Measurements from ENCODE around the gene PPP4R3A.
"Not testable (repeated sequence)": the region's sequence is repeated elsewhere in the genome, so short reads cannot be mapped to it uniquely, and the experiment has no call there.

Gene PPP4R3A

GRCh38 chr14:91438845-91439244 lies 71.3 kb downstream of the PPP4R3A start:
- H3K27ac ChIP-seq (ENCODE audit: extremely low read depth, low read depth, low read length) = no peak overlapping the region
- H3K9me3 ChIP-seq (ENCODE audit: control insufficient read depth, insufficient read depth, low read depth, low read length) = no peaks in the 10 kb centered on the region
- TF ChIP-seq ZNF202 (tag by site-specific recombination; IDR thresholded peaks at IDR 0.05; ENCODE audit: borderline replicate concordance) (no peak), ZNF707 (tag by site-specific recombination; IDR thresholded peaks at IDR 0.05) (no peak), ZNF747 (tag by site-specific recombination; IDR thresholded peaks at IDR 0.05) (no peak), ZNF585B (tag by site-specific recombination; IDR thresholded peaks at IDR 0.05) (peak; percentile 97), ZNF837 (tag by site-specific recombination; IDR thresholded peaks at IDR 0.05) (no peak), ZNF394 (tag by site-specific recombination; IDR thresholded peaks at IDR 0.05; ENCODE audit: borderline replicate concordance) (no peak), ZNF416 (tag by site-specific recombination; IDR thresholded peaks at IDR 0.05) (no peak), ZNF677 (tag by site-specific recombination; IDR thresholded peaks at IDR 0.05) (no peak)
- no peaks in the 10 kb centered on the region for H3K4me1 ChIP-seq (ENCODE audit: control insufficient read depth, insufficient read depth, low read length)
- POLR2A ChIA-PET = no interaction called here
- H3K36me3 ChIP-seq (ENCODE audit: control insufficient read depth in 2 of 2, insufficient read depth in 1 of 2, low read length in 2 of 2) = no peaks in the 10 kb centered on the region
- CTCF ChIA-PET = no interaction called here
- H3K4me3 ChIP-seq (ENCODE audit: low read depth, low read length) = no peak overlapping the region

DNA sequence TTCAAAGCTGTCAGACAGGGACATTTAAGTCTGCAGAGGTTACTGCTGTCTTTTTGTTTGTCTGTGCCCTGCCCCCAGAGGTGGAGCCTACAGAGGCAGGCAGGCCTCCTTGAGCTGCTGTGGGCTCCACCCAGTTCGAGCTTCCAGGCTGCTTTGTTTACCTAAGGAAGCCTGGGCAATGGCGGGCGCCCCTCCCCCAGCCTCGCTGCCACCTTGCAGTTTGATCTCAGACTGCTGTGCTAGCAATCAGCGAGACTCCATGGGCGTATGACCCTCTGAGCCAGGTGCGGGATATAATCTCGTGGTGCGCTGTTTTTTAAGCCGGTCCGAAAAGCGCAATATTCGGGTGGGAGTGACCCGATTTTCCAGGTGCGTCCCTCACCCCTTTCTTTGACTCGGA lies 73.8 kb downstream of the PPP4R3A start:
- H3K4me1 ChIP-seq (ENCODE audit: control insufficient read depth, insufficient read depth, low read length); POLR2A ChIA-PET; H3K9me3 ChIP-seq (ENCODE audit: control insufficient read depth, insufficient read depth, low read depth, low read length); H3K27ac ChIP-seq (ENCODE audit: extremely low read depth, low read depth, low read length); H3K4me3 ChIP-seq (ENCODE audit: low read depth, low read length); CTCF ChIA-PET; H3K36me3 ChIP-seq (ENCODE audit: control insufficient read depth in 2 of 2, insufficient read depth in 1 of 2, low read length in 2 of 2): not testable (repeated sequence)

DNA sequence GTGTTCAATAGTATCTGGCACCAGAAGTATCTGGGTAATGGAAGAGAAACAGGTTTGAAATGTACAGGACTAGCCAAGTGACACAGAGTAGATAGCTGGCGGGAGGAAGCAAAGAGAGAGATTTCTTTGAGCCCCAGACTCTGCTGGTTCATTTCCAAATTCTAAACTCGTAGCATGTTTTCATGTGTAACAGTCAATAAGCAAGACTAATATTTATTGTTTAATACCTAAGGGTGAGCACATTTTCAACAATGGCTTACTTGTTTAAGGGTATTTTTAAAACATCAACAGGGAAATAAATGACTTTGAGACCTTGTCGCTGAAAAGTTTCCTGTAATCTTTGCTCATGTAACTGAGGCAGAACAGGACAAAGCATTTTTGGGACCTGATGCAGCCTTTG lies 80.7 kb downstream of the PPP4R3A start:
- CTCF ChIA-PET = no interaction called here
- no peaks in the 10 kb centered on the region for H3K9me3 ChIP-seq (ENCODE audit: control insufficient read depth, insufficient read depth, low read depth, low read length)
- TF ChIP-seq ZSCAN30 (tag by site-specific recombination; IDR thresholded peaks at IDR 0.05) (no peak), KLF17 (tag by site-specific recombination; IDR thresholded peaks at IDR 0.05) (no peak), GLI4 (tag by site-specific recombination; IDR thresholded peaks at IDR 0.05) (no peak)

DNA sequence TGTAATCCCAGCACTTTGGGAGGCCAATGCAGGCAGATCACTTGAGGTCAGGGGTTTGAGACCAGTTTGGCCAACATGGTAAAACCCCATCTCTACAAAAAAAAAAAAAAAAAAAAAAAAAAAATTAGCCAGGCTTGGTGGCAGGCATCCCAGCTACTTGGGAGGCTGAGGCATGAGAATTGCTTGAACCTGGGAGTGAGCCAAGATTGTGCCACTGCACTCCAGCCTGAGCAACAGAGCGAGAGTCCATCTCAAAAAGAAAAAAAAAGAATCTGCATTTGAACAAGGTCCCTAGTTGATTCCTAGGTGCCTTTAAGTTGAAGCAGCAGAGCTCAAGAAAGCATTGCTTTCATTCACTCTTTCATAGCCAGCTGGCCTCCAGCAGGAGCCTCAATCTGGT lies 81.2 kb downstream of the PPP4R3A start:
- H3K27ac ChIP-seq (ENCODE audit: extremely low read depth, low read depth, low read length); H3K4me1 ChIP-seq (ENCODE audit: control insufficient read depth, insufficient read depth, low read length); H3K36me3 ChIP-seq (ENCODE audit: control insufficient read depth in 2 of 2, insufficient read depth in 1 of 2, low read length in 2 of 2); POLR2A ChIA-PET; H3K9me3 ChIP-seq (ENCODE audit: control insufficient read depth, insufficient read depth, low read depth, low read length); H3K4me3 ChIP-seq (ENCODE audit: low read depth, low read length): not testable (repeated sequence)
- CTCF ChIA-PET = interaction anchor here (0.8 kb wide), 1 partner anchor 106 kb away, joined by 3 read pairs; no protein-coding TSS in a partner anchor

More for the DNA sequence above, 80.7 kb downstream of the PPP4R3A start:
- no peak overlapping the region for H3K4me3 ChIP-seq (ENCODE audit: low read depth, low read length)
- no peak overlapping the region for H3K27ac ChIP-seq (ENCODE audit: extremely low read depth, low read depth, low read length)
- H3K36me3 ChIP-seq (ENCODE audit: control insufficient read depth in 2 of 2, insufficient read depth in 1 of 2, low read length in 2 of 2) = no peaks in the 10 kb centered on the region
- H3K4me1 ChIP-seq (ENCODE audit: control insufficient read depth, insufficient read depth, low read length) = no peaks in the 10 kb centered on the region
- POLR2A ChIA-PET = no interaction called here

DNA sequence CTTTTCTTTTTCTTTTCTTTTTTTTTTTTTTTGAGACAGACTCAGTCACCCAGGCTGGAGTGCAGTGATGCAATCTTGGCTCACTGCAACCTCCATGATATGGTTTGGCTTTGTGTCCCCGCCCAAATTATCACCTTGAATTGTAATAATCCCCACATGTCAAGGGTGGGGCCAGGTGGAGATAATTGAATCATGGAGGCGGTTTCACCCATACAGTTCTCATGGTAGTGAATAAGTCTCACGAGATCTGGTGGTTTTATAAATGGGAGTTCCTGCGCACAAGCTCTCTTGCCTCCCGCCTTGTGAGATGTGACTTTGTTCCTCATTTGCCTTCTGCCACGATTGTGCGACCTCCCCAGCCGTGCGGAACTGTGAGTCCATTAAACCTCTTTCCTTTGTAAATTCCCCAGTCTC lies 84.6 kb downstream of the PPP4R3A start:
- H3K9me3 ChIP-seq (ENCODE audit: control insufficient read depth, insufficient read depth, low read depth, low read length); H3K4me1 ChIP-seq (ENCODE audit: control insufficient read depth, insufficient read depth, low read length); H3K36me3 ChIP-seq (ENCODE audit: control insufficient read depth in 2 of 2, insufficient read depth in 1 of 2, low read length in 2 of 2); H3K4me3 ChIP-seq (ENCODE audit: low read depth, low read length); POLR2A ChIA-PET; H3K27ac ChIP-seq (ENCODE audit: extremely low read depth, low read depth, low read length): not testable (repeated sequence)
- CTCF ChIA-PET = interaction anchor here (0.5 to 0.6 kb wide), 2 partner anchors 69 to 377 kb away, joined by 3 read pairs; no protein-coding TSS in a partner anchor
